PC-3 (cell line): Measurements from ENCODE around the gene NRG3.

Experiments
- EZH2 ChIP-seq: fragments of 300-600 bp; sonication (generic); IDR thresholded peaks from one replicate; pipeline ENCODE4 v1.6.1; 2017; ENCODE audit warnings: antibody characterized with exemption, mild to moderate bottlenecking, low read length; ENCODE audit not compliant: unreplicated experiment
- EZH2phosphoT487 ChIP-seq: fragments of 300-600 bp; sonication (generic); IDR thresholded peaks from 2 replicates; pipeline ENCODE4 v1.6.1; 2018; ENCODE audit warnings: mild to moderate bottlenecking, antibody characterized with exemption, low read length, borderline replicate concordance
- TF ChIP-seq, protein P1 (sequence below): fragments of 300-600 bp; sonication (generic); conservative IDR thresholded peaks from 2 replicates; pipeline ENCODE4 v1.5.1; 2017; ENCODE audit warnings: antibody characterized with exemption, low read depth, mild to moderate bottlenecking, low read length

DNA sequence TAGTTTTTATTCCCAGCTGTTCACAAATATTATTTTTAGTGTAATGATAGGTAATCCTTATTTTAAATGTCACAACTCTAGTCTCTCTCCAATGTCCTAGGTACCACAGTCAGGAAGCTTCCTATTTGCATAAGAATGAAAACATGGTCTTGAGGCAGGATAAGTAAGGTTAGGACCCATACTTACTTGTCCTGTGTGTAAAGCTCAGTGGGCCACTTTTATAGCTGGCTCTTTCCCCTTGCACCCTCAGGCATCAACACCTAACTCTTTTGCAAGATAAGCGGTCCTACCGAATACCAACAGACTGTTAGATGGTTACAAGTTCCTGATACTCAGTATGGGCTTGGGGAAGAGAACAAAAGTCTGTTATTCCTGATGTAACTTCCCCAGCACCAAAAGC, 986.9 kb downstream of the NRG3 start:
- TF ChIP-seq, protein P1, sequence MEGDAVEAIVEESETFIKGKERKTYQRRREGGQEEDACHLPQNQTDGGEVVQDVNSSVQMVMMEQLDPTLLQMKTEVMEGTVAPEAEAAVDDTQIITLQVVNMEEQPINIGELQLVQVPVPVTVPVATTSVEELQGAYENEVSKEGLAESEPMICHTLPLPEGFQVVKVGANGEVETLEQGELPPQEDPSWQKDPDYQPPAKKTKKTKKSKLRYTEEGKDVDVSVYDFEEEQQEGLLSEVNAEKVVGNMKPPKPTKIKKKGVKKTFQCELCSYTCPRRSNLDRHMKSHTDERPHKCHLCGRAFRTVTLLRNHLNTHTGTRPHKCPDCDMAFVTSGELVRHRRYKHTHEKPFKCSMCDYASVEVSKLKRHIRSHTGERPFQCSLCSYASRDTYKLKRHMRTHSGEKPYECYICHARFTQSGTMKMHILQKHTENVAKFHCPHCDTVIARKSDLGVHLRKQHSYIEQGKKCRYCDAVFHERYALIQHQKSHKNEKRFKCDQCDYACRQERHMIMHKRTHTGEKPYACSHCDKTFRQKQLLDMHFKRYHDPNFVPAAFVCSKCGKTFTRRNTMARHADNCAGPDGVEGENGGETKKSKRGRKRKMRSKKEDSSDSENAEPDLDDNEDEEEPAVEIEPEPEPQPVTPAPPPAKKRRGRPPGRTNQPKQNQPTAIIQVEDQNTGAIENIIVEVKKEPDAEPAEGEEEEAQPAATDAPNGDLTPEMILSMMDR = no peak
- no peak for TF ChIP-seq EZH2phosphoT487
- no peak for TF ChIP-seq EZH2
